GM10266 (cell line): ENCODE measurements around the gene CCDC40.
"Not testable (repeated sequence)": the region's sequence is repeated elsewhere in the genome, so short reads cannot be mapped to it uniquely, and the experiment has no call there.

Experiments used
- DNase-seq: peaks from one replicate; pipeline ENCODE4 v3.0.0; 2012; ENCODE audit errors: extremely low spot score
- TF ChIP-seq, protein P1 (sequence below): IDR thresholded peaks from 2 replicates; pipeline ENCODE4 v1.5.1; 2012; ENCODE audit warnings: mild to moderate bottlenecking, low read depth; ENCODE audit not compliant: control insufficient read depth, insufficient read depth; ENCODE audit errors: missing control alignments

CCDC40 gene

GRCh38 chr17:80043963-80044362, 7.5 kb downstream of the CCDC40 start:
- TF ChIP-seq, protein P1, sequence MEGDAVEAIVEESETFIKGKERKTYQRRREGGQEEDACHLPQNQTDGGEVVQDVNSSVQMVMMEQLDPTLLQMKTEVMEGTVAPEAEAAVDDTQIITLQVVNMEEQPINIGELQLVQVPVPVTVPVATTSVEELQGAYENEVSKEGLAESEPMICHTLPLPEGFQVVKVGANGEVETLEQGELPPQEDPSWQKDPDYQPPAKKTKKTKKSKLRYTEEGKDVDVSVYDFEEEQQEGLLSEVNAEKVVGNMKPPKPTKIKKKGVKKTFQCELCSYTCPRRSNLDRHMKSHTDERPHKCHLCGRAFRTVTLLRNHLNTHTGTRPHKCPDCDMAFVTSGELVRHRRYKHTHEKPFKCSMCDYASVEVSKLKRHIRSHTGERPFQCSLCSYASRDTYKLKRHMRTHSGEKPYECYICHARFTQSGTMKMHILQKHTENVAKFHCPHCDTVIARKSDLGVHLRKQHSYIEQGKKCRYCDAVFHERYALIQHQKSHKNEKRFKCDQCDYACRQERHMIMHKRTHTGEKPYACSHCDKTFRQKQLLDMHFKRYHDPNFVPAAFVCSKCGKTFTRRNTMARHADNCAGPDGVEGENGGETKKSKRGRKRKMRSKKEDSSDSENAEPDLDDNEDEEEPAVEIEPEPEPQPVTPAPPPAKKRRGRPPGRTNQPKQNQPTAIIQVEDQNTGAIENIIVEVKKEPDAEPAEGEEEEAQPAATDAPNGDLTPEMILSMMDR = no peak
- DNase-seq = no peak

DNA sequence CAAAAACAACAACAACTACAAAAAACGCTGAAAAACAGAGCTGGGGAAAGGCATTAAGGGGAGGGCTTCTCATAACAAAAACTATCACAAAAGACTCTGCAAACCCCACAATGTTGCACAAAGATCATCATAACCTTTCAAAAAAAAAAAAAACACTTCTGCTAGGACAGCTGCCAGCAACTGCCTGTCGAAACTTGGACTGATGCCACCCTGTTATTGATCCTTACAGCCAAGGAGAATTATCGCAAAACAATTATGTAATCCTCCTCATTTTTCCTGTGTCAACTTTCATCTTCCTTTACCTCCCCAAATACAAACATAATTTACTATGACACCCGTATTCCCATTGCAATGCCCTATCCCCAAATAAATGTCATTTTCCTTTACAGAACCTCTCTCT, 9.3 kb downstream of the CCDC40 start:
- DNase-seq = no peak
- TF ChIP-seq, protein P1 = no peak

DNA sequence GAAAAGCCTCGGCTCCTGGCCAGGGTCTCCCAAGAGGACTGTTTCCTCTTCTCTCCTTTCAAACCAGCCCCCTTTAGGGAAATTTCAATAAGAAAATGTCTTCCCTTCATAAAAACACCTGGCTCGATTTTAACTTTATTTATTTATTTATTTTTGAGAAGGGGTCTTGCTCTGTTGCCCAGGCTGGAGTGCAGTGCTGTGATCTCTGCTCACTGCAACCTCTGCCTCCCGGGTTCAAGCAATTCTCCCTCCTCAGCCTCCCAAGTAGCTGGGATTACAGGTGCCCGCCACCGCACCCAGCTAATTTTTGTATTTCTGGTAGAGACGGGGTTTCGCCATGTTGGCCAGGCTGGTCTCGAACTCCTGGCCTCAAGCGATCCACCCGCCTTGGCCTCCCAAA, 10.3 kb downstream of the CCDC40 start:
- DNase-seq = not testable (repeated sequence)

DNA sequence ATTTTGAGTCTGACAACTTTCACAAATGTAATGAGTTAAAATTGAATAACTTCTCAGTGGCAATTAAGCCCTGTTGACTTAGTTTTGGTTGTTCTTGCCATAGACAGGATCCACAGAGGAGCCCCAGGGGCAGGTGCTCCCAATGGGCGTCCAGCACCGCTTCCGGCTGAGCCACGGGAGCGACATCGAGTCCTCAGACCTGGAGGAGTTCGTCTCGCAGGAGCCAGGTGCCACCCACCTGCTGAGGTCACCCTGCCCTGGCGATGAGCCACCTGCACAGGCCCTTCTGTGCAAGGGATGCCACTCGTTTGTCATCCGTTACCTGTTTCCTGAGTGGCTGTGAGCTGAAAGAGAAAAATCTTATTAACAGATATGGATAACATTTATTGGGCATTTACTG, 10.7 kb downstream of the CCDC40 start:
- DNase-seq = no peak
- TF ChIP-seq, protein P1 = no peak

GRCh38 chr17:80049986-80050385, 13.5 kb downstream of the CCDC40 start:
- TF ChIP-seq, protein P1 = no peak
- no peak for DNase-seq

DNA sequence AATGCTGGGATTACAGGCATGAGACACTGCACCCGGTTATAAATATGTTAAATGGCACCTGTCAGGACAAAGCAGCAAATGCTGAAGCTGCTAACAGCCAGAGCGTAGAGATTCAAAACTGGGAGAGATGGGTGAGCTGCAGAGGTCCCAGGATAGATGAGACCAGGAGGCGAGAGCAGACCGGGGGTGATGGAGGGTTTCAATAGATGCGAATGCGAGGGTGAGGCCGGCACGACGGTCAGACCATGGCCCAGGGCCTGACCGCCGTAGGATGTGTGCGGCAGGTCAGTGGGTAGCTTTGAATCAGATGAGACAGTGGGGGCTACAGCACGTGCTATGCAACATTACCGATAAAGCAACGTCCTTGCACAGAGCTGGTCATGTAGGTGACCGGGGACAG, 14.3 kb downstream of the CCDC40 start:
- DNase-seq = no peak
- TF ChIP-seq, protein P1 = no peak

DNA sequence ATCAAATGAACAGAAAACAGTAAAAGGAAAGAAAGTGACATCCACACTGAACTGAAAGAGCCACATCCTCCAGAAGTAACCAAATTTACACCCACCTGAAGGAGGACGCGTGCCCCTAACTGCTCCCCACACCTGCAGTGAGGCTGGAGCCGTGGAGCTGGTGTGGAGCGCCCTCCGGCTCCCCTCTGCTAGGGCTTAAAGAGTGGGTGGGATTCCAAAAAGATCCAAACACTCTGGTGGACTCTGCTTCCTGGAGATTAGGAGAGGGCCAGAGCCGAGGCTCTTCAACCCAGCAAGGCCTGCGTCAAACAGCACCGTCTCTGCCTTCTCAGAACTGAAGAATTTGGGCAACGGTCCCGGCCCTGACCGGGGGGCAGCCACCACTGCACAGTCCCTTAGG, 15.2 kb downstream of the CCDC40 start:
- TF ChIP-seq, protein P1 = no peak
- DNase-seq = no peak

- no peak for DNase-seq
- TF ChIP-seq, protein P1 = no peak
These were observed 16.7 kb downstream of the CCDC40 start for GRCh38 chr17:80053102-80053501.
